Measurements from ENCODE around the gene ZSCAN20. TPM values are rescaled to one million over a fixed set of nuclear protein-coding genes. Genes with fewer than 3 reads are reported as not detected.

Gene ZSCAN20
- total RNA-seq, 1 experiment from 2014 or later, result 9.0 TPM

DNA sequence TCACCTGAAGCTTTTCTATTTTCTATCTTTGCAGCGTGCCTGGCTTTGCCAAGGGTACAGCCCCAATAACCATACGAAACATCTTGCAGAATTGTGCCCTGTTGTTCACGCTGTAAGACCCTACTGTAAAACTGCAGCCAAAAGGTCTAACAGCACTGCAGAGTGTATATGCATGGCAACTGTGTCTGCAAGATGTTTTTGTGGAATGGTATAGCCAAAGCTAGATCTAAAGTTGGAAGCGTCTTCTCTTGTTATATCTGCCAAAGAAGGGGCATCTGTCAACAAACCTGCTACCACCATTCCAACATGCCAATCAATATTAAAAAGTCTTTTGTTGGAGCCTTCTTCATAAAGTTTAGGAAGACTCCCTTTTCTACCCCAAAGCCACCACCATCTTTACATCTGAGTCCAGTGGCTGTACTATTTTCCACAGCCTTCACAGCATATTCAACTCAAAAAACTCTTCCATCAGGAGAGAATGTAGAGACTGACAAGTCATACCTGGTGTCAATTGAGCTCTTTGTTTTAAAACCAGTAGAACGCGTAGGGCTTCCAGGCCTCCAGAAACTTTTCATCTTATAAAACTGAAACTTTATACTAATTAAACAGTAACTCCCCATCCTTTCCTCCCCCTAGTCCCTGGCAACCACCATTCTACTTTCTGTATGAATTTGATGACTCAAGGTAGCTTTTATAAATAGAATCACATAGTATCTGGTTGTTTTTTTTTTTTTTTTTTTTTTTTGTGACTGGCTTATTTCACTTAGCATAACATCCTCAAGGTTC lies 40.0 kb downstream of the ZSCAN20 start:
- no peak overlapping the region for H3K9ac ChIP-seq (ENCODE audit: low read length)
- H3K9me3 ChIP-seq (ENCODE audit: control insufficient read depth in 1 of 2, insufficient read depth in 1 of 2, low read depth in 1 of 2, low read length in 2 of 2), result no peaks in the 10 kb centered on the region
- intact Hi-C loops (cut with micrococcal nuclease), result no loop called here
- H3K4me1 ChIP-seq (ENCODE audit: control insufficient read depth in 1 of 2, insufficient read depth in 2 of 2, low read length in 2 of 2), result peaks cover 10 to 15% of the 10 kb centered on the region in 2 experiments; a peak in 3 of 4 replicates
- no peak overlapping the region for H3K27ac ChIP-seq (ENCODE audit: low read depth, low read length)
- H3K4me2 ChIP-seq (ENCODE audit: low read length), result no peak overlapping the region
- DNase-seq (ENCODE audit: low read depth, low spot score) (no peak), ATAC-seq (no peak)
- no peaks in the 10 kb centered on the region for H3K79me2 ChIP-seq (ENCODE audit: insufficient read depth, low read length)
- TF ChIP-seq ZNF274 (IDR thresholded peaks at IDR 0.05; ENCODE audit: low read depth, low read length) (no peak), ZBTB33 (IDR thresholded peaks at IDR 0.05; ENCODE audit: extremely low read depth, insufficient replicate concordance, low read length) (no peak)
- no peaks in the 10 kb centered on the region for H3K9me2 ChIP-seq (ENCODE audit: insufficient read depth)
- H4K20me1 ChIP-seq (ENCODE audit: insufficient read depth), result no peaks in the 10 kb centered on the region
- H3K27me3 ChIP-seq (ENCODE audit: insufficient read depth, low read length), result no peaks in the 10 kb centered on the region
- CTCF ChIA-PET, result no interaction called here
- H3K4me3 ChIP-seq (replicated peaks in 1 of 2; ENCODE audit: low read depth in 1 of 2, low read length in 2 of 2), result no peak overlapping the region
- POLR2A ChIA-PET, result no interaction called here
- H3K36me3 ChIP-seq (ENCODE audit: control insufficient read depth in 1 of 2, insufficient read depth in 2 of 2, low read length in 2 of 2), result no peaks in the 10 kb centered on the region
- BruUV-seq (replicated peaks), result no TSS peak
- no peak overlapping the region for H2AFZ ChIP-seq (ENCODE audit: low read depth, low read length, poor library complexity, severe bottlenecking)
- RAD21 ChIA-PET (ENCODE audit: low non-redundant PET in 1 of 2, low total read pairs in 2 of 2, uncharacterized antibody in 2 of 2, unreplicated experiment in 2 of 2), result no interaction called here

GRCh38 chr1:33515112-33515511 lies 42.7 kb downstream of the ZSCAN20 start:
- ATAC-seq (0 out of 2 replicates have a peak, but pooled peaks have one; percentile 23), DNase-seq (ENCODE audit: low read depth, low spot score) (no peak)
- no peaks in the 10 kb centered on the region for H3K27me3 ChIP-seq (ENCODE audit: insufficient read depth, low read length)
- H3K9me2 ChIP-seq (ENCODE audit: insufficient read depth), result no peaks in the 10 kb centered on the region
- CTCF ChIA-PET, result no interaction called here
- H3K79me2 ChIP-seq (ENCODE audit: insufficient read depth, low read length), result no peaks in the 10 kb centered on the region
- H3K9ac ChIP-seq (ENCODE audit: low read length), result no peak overlapping the region
- RAD21 ChIA-PET (ENCODE audit: low non-redundant PET in 1 of 2, low total read pairs in 2 of 2, uncharacterized antibody in 2 of 2, unreplicated experiment in 2 of 2), result no interaction called here
- peaks cover 10 to 15% of the 10 kb centered on the region in 2 experiments; a peak in 3 of 4 replicates for H3K4me1 ChIP-seq (ENCODE audit: control insufficient read depth in 1 of 2, insufficient read depth in 2 of 2, low read length in 2 of 2)
- TF ChIP-seq JUND (IDR thresholded peaks at IDR 0.05), result no peak
- TF ChIP-seq YY1 (IDR thresholded peaks at IDR 0.05; ENCODE audit: extremely low read depth, insufficient replicate concordance, low read depth, low read length), result no peak
- TF ChIP-seq, protein P1, sequence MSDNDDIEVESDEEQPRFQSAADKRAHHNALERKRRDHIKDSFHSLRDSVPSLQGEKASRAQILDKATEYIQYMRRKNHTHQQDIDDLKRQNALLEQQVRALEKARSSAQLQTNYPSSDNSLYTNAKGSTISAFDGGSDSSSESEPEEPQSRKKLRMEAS (IDR thresholded peaks at IDR 0.05), result no peak
- TF ChIP-seq RAD21 (IDR thresholded peaks at IDR 0.05; ENCODE audit: low read depth), result no peak
- TF ChIP-seq SRF (IDR thresholded peaks at IDR 0.05; ENCODE audit: low read depth), result no peak
- no peak for TF ChIP-seq POLR2A (IDR thresholded peaks at IDR 0.05; ENCODE audit: borderline replicate concordance, extremely low read depth, insufficient read depth, insufficient read length)
- no TSS peak for BruUV-seq (replicated peaks)
- POLR2A ChIA-PET, result no interaction called here
- no peaks in the 10 kb centered on the region for H3K36me3 ChIP-seq (ENCODE audit: control insufficient read depth in 1 of 2, insufficient read depth in 2 of 2, low read length in 2 of 2)
- no peak overlapping the region for H3K4me3 ChIP-seq (replicated peaks in 1 of 2; ENCODE audit: low read depth in 1 of 2, low read length in 2 of 2)
- H3K27ac ChIP-seq (ENCODE audit: low read depth, low read length), result no peak overlapping the region
- intact Hi-C loops (cut with micrococcal nuclease), result no loop called here
- H4K20me1 ChIP-seq (ENCODE audit: insufficient read depth), result no peaks in the 10 kb centered on the region
- no peak overlapping the region for H3K4me2 ChIP-seq (ENCODE audit: low read length)
- no peaks in the 10 kb centered on the region for H3K9me3 ChIP-seq (ENCODE audit: control insufficient read depth in 1 of 2, insufficient read depth in 1 of 2, low read depth in 1 of 2, low read length in 2 of 2)
- no peak overlapping the region for H2AFZ ChIP-seq (ENCODE audit: low read depth, low read length, poor library complexity, severe bottlenecking)

All from HCT116 (cell line).